SW 1271 (cell line): ENCODE measurements around the gene RFFL.
"Not testable (repeated sequence)": the region's sequence is repeated elsewhere in the genome, so short reads cannot be mapped to it uniquely, and the experiment has no call there.

Experiments
- DNase-seq, 2 experiments: peaks; one replicate each; lab custom pipeline; 2025; lab: John Stamatoyannopoulos, UW

RFFL gene

GRCh38 chr17:35006345-35006744 lies 57.2 kb downstream of the RFFL start:
- no peak for DNase-seq

GRCh38 chr17:35003778-35004177 lies 59.7 kb downstream of the RFFL start:
- no peak for DNase-seq

- DNase-seq: no peak
These were observed 60.5 kb downstream of the RFFL start for GRCh38 chr17:35002876-35003551.

GRCh38 chr17:35001549-35001948 lies 62.0 kb downstream of the RFFL start:
- no peak for DNase-seq

- not testable (repeated sequence) for DNase-seq
These were observed 62.5 kb downstream of the RFFL start for GRCh38 chr17:35000965-35001364.

- DNase-seq: no peak
These were observed 64.1 kb downstream of the RFFL start for GRCh38 chr17:34999456-34999855.

- peak in 1 of 2 experiments; percentile 38 for DNase-seq
These were observed 65.3 kb downstream of the RFFL start for GRCh38 chr17:34998205-34998604.

- DNase-seq: no peak
These were observed 66.1 kb downstream of the RFFL start for GRCh38 chr17:34997355-34997862.

- no peak for DNase-seq
These were observed 66.9 kb downstream of the RFFL start for GRCh38 chr17:34996422-34997285.

- no peak for DNase-seq
These were observed 70.5 kb downstream of the RFFL start for GRCh38 chr17:34993031-34993430.

- no peak for DNase-seq
These were observed 71.9 kb downstream of the RFFL start for GRCh38 chr17:34991606-34992005.

- no peak for DNase-seq
These were observed 72.6 kb downstream of the RFFL start for GRCh38 chr17:34990921-34991365.

GRCh38 chr17:34989473-34989872 lies 74.0 kb downstream of the RFFL start:
- no peak for DNase-seq

GRCh38 chr17:34988644-34989043 lies 74.9 kb downstream of the RFFL start:
- DNase-seq: no peak

GRCh38 chr17:34987232-34987631 lies 76.3 kb downstream of the RFFL start:
- DNase-seq: no peak

GRCh38 chr17:34981538-34982241 lies 81.8 kb downstream of the RFFL start:
- no peak for DNase-seq

GRCh38 chr17:34980681-34981537 lies 82.6 kb downstream of the RFFL start:
- DNase-seq: peak; percentile 48 to 85

- peak; percentile 43 to 88 for DNase-seq
These were observed 83.2 kb downstream of the RFFL start, which contains the start of gene LIG3 for GRCh38 chr17:34980353-34980680. Gene LIG3 (plus strand): TSS chr17:34980512. CDS start chr17:34983006, 2,494 bp downstream.

- no peak for DNase-seq
These were observed 83.7 kb downstream of the RFFL start for GRCh38 chr17:34979650-34980352.

- no peak for DNase-seq
These were observed 84.4 kb downstream of the RFFL start for GRCh38 chr17:34979153-34979552.
